Hematopoietic multipotent progenitor cell (in vitro differentiated cells): ENCODE results near the gene DDHD1. TPM values are rescaled to one million over a fixed set of nuclear protein-coding genes. Genes with fewer than 3 reads are reported as not detected.
"Not testable (repeated sequence)": the region's sequence is repeated elsewhere in the genome, so short reads cannot be mapped to it uniquely, and the experiment has no call there.

Source experiments
- DNase-seq, 3 donors: peaks; one replicate each; pipeline ENCODE4 v3.0.0-alpha.2; 2011 to 2015; ENCODE audit warnings: low read depth in 2 of 3, low spot score in 2 of 3
- total RNA-seq: library from RNA; depleted of rRNA; stranded (reverse); fragments of >200 nt; gene quantifications from one replicate; pipeline ENCODE4 v1.2.3, GENCODE V29; 2012

Gene DDHD1
- total RNA-seq, 1 donor = 14.3 TPM

- peak; percentile 19 to 83 (median 70) for DNase-seq
Measured at GRCh38 chr14:53109105-53110041, 43.8 kb downstream of the DDHD1 start.

DNA sequence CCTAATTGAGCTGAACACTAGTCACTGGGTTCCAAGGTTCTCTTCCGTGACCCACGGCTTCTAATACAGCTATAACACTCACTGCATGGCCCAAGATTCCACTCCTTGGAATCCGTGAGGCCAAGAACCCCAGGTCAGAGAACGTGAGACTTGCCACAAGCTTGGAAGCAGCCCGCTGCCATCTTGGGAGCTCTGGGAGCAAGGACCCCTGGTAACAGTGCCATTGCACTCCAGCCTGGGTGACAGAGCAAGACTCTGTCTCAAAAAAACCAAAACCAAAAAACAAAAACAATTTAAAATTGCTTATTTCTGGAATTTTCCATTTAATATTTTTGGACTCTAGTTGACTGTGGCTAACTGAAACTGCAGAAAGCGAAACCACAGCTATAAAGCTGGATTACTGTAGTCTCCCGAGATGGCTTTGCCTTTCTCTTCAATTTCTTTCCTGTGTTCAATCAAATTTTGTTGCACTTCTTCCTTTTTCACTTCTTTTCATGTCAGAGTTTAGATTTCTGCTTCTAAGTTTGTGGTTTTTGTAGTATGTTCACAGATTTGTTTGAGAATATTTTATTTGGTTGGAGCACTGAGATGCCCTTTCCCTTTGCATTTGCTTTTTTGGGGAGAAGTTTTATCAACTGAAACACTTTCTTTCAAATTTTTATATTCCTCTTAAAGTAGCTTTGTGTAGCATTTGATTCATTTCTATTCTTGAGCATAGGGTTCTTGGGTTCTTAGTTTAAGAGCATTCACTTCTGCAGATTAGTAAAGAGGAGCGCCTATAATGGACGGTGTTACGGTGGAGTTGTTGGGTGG is 44.6 kb downstream of the DDHD1 start:
- DNase-seq = no peak

GRCh38 chr14:53106768-53107167 is 46.4 kb downstream of the DDHD1 start:
- no peak for DNase-seq

- DNase-seq = no peak
Measured at GRCh38 chr14:53103636-53104340, 49.3 kb downstream of the DDHD1 start.

GRCh38 chr14:53093206-53093605 is 59.9 kb downstream of the DDHD1 start:
- no peak for DNase-seq

- no peak for DNase-seq
Measured at GRCh38 chr14:53090853-53091252, 62.3 kb downstream of the DDHD1 start.

GRCh38 chr14:53084954-53085353 is 68.2 kb downstream of the DDHD1 start:
- DNase-seq = not testable (repeated sequence)

DNA sequence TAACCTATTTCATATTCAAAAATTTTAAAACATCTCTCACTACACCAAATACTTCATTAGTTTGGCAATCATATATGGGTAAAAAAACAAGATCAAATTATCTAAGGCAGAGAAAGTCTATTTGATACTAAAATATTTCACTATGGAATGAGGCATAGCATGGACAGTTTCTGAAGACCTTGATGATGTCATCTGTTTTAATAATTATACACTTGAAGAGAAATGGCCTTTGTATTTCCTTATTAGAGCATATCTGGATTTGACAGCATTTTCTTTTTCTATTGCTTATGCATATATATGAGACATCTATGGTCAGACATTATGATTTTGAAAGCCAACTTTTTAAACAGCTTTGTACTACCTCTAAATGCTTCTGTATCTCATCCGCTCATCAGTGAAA is 88.6 kb downstream of the DDHD1 start:
- no peak for DNase-seq

- no peak for DNase-seq
Measured at GRCh38 chr14:53062856-53063255, 90.3 kb downstream of the DDHD1 start.

DNA sequence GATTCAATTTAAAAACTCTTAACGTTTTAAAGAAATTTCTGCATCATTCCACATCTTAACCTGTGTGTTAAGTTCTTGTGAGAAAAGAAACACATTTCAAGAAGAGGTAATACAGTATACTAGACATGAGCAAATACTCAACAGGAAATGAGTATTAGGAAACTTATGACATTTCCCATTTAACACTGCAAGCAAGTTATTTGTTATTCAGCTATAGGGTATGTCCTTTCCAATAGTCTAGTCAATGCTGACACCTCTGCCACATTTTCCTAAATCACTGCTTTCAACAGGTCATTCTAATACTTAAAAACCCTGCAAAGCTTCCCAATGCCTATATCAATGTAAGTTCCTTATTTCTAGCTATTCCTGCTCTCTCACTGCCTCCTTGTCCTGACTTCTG is 93.1 kb downstream of the DDHD1 start:
- DNase-seq = no peak

- DNase-seq = peak; percentile 16 to 66 (median 26)
Measured at GRCh38 chr14:53055003-53055402, 98.1 kb downstream of the DDHD1 start.

GRCh38 chr14:53054457-53054856 is 98.7 kb downstream of the DDHD1 start:
- DNase-seq = no peak

DNA sequence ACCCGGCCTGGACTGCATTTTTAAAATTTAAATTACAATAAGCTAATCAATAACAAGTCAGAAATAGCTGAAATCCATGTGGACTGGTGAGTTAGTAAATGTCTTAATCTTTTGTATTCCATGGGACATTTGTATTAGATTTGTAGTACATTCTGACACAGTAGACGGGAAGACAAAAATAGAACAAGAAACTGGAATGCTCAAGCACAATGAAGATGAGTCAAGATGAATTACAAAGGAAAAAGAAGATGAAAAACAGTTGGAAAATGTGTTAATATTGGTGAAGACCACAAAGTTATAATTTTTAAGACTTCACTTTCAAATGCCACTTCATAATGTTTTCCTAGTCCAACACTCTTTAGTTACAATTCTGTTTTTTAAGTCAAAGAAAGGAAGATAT is 104.5 kb downstream of the DDHD1 start:
- no peak for DNase-seq

- DNase-seq = no peak
Measured at GRCh38 chr14:53047307-53048069, 105.6 kb downstream of the DDHD1 start.

- DNase-seq = no peak
Measured at GRCh38 chr14:53044486-53044885, 108.6 kb downstream of the DDHD1 start.

DNA sequence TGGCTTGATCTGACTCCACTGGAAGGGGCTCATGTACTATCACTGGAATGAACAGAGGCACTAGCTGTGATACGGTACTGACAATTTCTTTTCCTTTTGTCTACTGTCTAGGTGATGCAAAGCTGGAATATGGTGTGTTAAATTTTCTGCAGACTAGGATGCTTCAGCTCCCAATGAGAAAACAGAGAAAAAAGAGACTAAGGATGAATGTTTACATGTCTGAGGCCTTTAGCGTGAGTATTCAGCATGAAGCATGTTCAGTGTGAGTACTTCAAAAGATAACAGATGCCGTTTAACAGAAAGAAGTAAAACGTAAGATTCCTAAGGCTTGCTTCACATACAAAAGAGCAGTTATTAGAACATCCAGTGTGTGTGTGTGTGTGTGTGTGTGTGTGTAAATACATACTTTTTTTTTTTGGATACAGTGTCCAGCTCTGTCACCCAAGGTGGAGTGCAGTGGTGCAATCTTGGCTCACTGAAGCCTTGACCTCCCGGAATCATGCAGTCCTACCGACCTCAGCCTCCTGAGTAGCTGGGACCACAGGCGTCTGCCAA is 110.0 kb downstream of the DDHD1 start:
- DNase-seq = no peak

GRCh38 chr14:53042480-53042879 is 110.6 kb downstream of the DDHD1 start:
- DNase-seq = no peak

DNA sequence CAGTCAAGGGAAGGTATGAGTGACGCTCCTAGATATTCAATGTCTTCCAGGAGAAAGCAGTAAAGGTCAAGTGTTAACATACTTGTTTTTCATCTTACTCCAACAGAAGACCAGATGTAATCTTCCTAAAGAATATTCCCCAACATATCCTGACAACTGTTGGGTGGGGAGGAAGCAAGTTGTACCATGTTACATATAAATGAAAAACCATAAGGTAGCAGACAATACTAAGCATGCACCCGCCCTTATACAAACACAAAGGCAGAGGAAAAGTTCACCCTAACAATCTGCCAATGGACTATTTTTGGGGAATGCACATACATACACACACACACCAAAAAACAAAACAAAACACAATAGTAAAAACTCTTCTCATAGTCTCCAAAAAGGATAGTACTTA is 112.1 kb downstream of the DDHD1 start:
- DNase-seq = no peak

GRCh38 chr14:53038629-53039028 is 114.5 kb downstream of the DDHD1 start:
- no peak for DNase-seq

DNA sequence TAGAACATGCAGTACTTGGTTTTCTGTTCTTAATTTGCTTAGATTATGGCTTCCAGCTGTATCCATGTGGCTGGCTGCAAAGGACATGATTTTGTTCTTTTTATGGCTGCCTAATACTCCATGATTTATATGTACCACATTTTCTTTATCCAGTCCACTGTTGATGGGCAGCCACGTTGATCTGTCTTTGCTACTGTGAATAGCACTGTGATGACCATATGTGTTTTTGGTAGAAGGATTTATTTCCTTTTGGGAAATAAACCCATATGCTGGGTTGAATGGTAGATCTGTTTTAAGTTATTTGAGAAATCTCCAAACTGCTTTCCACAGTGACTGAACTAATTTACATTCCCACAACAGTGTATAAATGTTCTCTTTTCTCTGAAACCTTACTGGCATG is 116.1 kb downstream of the DDHD1 start:
- no peak for DNase-seq
